Stimulated activated CD8-positive, alpha-beta memory T cell treated with anti-CD3 and anti-CD28 coated beads, Interleukin-7, amount 100 ng/mL, for 1 hour (primary cell): Measurements from ENCODE around the gene NCS1.

ENCODE experiments used
- DNase-seq, 2 donors: peaks; one replicate each; pipeline ENCODE4 v3.0.0-alpha.2; 2020; ENCODE audit warnings: low read depth in 2 of 2

NCS1 gene

GRCh38 chr9:130194378-130194932 is 22.3 kb downstream of the NCS1 start:
- no peak for DNase-seq

GRCh38 chr9:130195638-130196037 is 23.4 kb downstream of the NCS1 start:
- DNase-seq: no peak

- DNase-seq: no peak
Observed at GRCh38 chr9:130196643-130197042, 24.4 kb downstream of the NCS1 start.

- DNase-seq: no peak
Observed at GRCh38 chr9:130197386-130197785, 25.2 kb downstream of the NCS1 start.

- no peak for DNase-seq
Observed at GRCh38 chr9:130197888-130198287, 25.7 kb downstream of the NCS1 start.

GRCh38 chr9:130198501-130199179 is 26.4 kb downstream of the NCS1 start:
- DNase-seq: no peak

GRCh38 chr9:130199605-130200004 is 27.4 kb downstream of the NCS1 start:
- DNase-seq: no peak

GRCh38 chr9:130200038-130200849 is 28.0 kb downstream of the NCS1 start:
- DNase-seq: no peak

- DNase-seq: no peak
Observed at GRCh38 chr9:130201399-130201873, 29.2 kb downstream of the NCS1 start.

- DNase-seq: no peak
Observed at GRCh38 chr9:130201974-130202373, 29.8 kb downstream of the NCS1 start.

GRCh38 chr9:130204341-130204740 is 32.1 kb downstream of the NCS1 start:
- DNase-seq: no peak

- no peak for DNase-seq
Observed at GRCh38 chr9:130204959-130205358, 32.8 kb downstream of the NCS1 start.

- DNase-seq: no peak
Observed at GRCh38 chr9:130205912-130206311, 33.7 kb downstream of the NCS1 start.

- no peak for DNase-seq
Observed at GRCh38 chr9:130206579-130206978, 34.4 kb downstream of the NCS1 start.

GRCh38 chr9:130207241-130207992 is 35.2 kb downstream of the NCS1 start:
- DNase-seq: no peak

GRCh38 chr9:130208600-130209347 is 36.6 kb downstream of the NCS1 start:
- DNase-seq: no peak

- DNase-seq: no peak
Observed at GRCh38 chr9:130209422-130209821, 37.2 kb downstream of the NCS1 start.

- no peak for DNase-seq
Observed at GRCh38 chr9:130211548-130212226, 39.5 kb downstream of the NCS1 start.

- no peak for DNase-seq
Observed at GRCh38 chr9:130212543-130213297, 40.5 kb downstream of the NCS1 start.
